A204.1 (cell line): ENCODE data around the gene KIF26A.
"Not testable (repeated sequence)": the region's sequence is repeated elsewhere in the genome, so short reads cannot be mapped to it uniquely, and the experiment has no call there.

Source experiments
- FAIRE-seq: peaks from 2 replicates; lab custom pipeline; 2012; peaks lifted over from hg19 to GRCh38; lab: Jason Lieb, UNC

The KIF26A gene

GRCh38 chr14:104194016-104194415, 55.6 kb downstream of the KIF26A start:
- no peak for FAIRE-seq

- FAIRE-seq, result no peak
Measured at GRCh38 chr14:104194716-104195115, 56.3 kb downstream of the KIF26A start.

- no peak for FAIRE-seq
Measured at GRCh38 chr14:104195361-104195760, 57.0 kb downstream of the KIF26A start.

GRCh38 chr14:104195878-104196277, 57.5 kb downstream of the KIF26A start:
- FAIRE-seq, result no peak

GRCh38 chr14:104196461-104197140, 58.2 kb downstream of the KIF26A start:
- no peak for FAIRE-seq

GRCh38 chr14:104197449-104198247, 59.3 kb downstream of the KIF26A start:
- no peak for FAIRE-seq

- no peak for FAIRE-seq
Measured at GRCh38 chr14:104199266-104199895, 61.0 kb downstream of the KIF26A start.

GRCh38 chr14:104200106-104200505, 61.7 kb downstream of the KIF26A start:
- FAIRE-seq, result no peak

- no peak for FAIRE-seq
Measured at GRCh38 chr14:104200591-104200990, 62.2 kb downstream of the KIF26A start.

- no peak for FAIRE-seq
Measured at GRCh38 chr14:104201063-104201462, 62.7 kb downstream of the KIF26A start.

- FAIRE-seq, result no peak
Measured at GRCh38 chr14:104201496-104201895, 63.1 kb downstream of the KIF26A start.

- no peak for FAIRE-seq
Measured at GRCh38 chr14:104202259-104203070, 64.1 kb downstream of the KIF26A start.

- FAIRE-seq, result no peak
Measured at GRCh38 chr14:104203071-104203425, 64.7 kb downstream of the KIF26A start.

GRCh38 chr14:104204660-104205149, 66.3 kb downstream of the KIF26A start:
- FAIRE-seq, result no peak

GRCh38 chr14:104205781-104206180, 67.4 kb downstream of the KIF26A start:
- no peak for FAIRE-seq

- no peak for FAIRE-seq
Measured at GRCh38 chr14:104206281-104206904, 68.0 kb downstream of the KIF26A start.

- no peak for FAIRE-seq
Measured at GRCh38 chr14:104207142-104208014, 69.0 kb downstream of the KIF26A start.

GRCh38 chr14:104208015-104208295, 69.6 kb downstream of the KIF26A start:
- FAIRE-seq, result not testable (repeated sequence)

- FAIRE-seq, result not testable (repeated sequence)
Measured at GRCh38 chr14:104208331-104208730, 69.9 kb downstream of the KIF26A start.

GRCh38 chr14:104209071-104209470, 70.7 kb downstream of the KIF26A start:
- not testable (repeated sequence) for FAIRE-seq
